Stimulated activated CD4-positive, alpha-beta T cell treated with anti-CD3 and anti-CD28 coated beads, Interleukin-4, amount 100 ng/mL, for 24 hours (primary cell): ENCODE results near the gene TTC6.

Experiments
- DNase-seq: peaks from one replicate; pipeline ENCODE4 v3.0.0-alpha.2; 2020

TTC6 gene

GRCh38 chr14:37598747-37599506 lies 3.5 kb downstream of the TTC6 start:
- DNase-seq = no peak

- DNase-seq = no peak
These were observed 4.3 kb downstream of the TTC6 start for GRCh38 chr14:37599507-37600368.

GRCh38 chr14:37600880-37601741 lies 5.7 kb downstream of the TTC6 start:
- DNase-seq = no peak

GRCh38 chr14:37601865-37602264 lies 6.4 kb downstream of the TTC6 start:
- no peak for DNase-seq

- DNase-seq = no peak
These were observed 7.4 kb downstream of the TTC6 start for GRCh38 chr14:37602605-37603453.

DNA sequence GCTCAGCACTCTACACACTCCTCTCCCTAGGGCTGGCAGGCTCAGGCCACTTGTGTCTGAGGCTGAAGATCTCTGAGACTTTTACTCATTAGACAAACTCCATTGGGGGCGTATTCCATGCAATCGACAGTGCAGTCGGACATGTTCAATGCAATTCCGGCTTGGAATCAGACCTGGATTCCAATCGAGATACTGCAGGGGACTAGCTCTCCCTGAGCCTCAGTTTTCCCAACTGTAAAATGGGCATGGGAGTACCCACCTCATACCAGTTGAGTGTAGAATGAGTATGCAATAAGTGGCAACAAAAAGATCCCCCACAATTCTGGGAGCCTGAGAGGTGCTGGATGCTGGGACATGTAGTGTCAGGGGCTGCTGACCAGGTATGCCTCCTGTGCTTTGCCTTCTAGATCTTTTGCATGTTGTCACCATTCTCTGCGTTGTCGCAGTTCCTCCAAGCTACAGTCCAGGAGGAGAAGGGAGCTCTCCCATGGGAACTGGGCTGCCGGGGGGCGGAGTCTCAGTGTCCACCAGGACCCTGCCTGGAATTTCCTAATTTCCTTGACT lies 8.3 kb downstream of the TTC6 start:
- no peak for DNase-seq

DNA sequence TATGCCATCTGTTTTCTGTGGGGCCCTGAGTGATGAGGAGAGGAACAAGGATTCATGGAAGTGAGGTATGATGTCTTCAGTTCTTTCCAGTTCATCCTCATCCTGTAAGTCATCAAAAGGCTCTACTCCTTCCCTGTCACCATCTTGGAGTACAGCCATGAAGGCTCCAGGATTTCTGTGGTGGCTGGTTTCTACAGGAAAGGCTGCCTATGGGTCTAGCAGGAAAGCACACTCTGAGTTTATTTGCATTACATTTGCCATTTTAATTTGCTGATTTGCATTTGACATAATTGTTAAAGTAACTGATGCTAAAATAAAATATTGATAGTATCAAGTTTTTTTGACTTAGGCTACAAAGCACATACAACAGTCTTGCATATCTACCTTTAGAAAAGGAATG lies 11.2 kb downstream of the TTC6 start:
- DNase-seq = no peak

DNA sequence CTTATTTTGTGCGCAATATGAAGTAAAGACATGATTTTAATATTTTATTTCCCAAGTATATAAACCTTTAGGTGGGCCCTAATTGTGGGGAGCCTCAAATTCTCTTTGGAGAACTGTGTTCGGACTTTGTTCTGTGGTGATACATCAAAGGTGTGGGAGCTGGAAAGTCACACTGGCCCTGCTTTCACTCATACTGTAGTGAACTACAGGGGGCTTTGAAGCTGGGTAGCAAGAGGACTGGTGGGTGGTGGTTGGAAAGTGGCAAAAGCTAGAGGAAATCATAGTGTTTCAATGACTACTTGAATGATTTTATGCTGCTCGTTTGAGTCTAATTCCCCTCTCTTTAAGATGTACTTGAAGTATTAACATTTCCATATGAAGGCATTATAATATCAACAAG lies 13.2 kb downstream of the TTC6 start:
- DNase-seq = no peak

DNA sequence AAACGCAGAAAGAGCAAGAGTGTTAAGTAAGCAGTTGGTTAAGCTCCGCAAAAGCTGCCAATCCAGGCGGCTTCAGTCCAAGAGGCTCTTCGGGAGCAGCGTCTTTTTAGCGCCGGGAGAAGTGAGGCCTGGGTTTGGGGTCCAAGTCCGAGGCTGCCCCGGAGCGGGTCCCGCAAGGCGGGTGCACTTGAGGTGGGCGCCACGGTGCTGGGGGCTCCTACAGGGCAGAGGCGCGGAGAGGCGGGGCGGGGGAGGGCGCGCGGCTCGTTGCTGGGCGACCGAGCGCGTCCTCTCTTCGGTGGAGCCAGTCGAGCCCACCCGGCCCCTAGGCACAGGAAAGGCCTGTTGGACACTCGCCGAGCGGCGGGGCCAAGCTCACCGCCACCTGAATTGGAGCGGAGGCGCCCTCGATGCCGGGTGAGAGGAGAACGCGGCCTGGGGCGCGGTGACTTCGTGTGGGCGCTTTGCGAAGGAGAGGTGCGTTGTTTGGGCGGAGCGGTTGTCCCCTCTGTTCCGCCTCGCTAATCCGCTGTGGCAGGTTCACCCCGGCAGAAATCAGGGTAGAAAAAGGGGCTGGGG lies 15.6 kb downstream of the TTC6 start:
- no peak for DNase-seq

- DNase-seq = no peak
These were observed 20.3 kb downstream of the TTC6 start for GRCh38 chr14:37615582-37616289.

DNA sequence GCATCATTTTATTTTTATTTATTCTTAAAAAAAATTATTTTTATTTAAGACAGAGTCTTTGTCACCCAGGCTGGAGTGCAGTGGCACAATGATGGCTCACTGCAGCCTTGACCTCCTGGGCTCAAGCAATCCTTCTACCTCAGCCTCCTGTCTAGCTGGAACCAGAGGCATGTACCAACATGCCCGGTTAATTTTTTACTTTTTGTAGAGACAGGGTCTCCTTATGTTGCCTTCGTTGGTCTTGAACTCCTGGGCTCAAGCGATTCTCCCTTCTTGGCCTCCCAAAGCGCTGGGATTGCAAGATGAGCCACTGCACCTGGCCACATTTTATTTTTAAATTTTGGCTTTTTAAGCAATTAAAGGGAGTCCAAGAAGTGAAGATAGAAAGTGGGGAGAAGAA lies 21.4 kb downstream of the TTC6 start:
- no peak for DNase-seq

DNA sequence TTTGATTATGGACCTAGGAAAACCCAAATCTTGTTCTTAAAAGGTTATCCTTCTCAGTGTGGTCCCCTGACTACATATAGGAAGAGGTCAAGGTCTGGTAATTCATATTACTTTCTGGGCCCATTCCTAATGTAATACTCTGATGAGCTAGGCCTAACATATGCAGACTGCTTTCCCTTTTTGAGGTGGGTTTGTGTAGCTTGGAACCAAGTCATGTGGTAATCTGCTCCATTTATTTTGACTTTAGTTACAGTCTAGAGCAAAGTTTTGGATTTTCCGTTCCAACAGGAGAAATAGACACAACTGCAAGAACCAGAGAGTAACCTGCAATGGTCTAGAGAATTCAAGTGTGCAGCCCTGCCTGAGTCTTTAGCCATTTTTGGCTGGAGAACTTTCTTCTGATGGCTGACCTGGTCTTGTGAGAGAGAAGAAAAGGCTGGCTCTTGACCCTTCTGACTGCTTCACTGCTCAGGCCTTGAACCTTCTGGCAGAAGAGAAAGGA lies 22.5 kb downstream of the TTC6 start:
- DNase-seq = no peak

DNA sequence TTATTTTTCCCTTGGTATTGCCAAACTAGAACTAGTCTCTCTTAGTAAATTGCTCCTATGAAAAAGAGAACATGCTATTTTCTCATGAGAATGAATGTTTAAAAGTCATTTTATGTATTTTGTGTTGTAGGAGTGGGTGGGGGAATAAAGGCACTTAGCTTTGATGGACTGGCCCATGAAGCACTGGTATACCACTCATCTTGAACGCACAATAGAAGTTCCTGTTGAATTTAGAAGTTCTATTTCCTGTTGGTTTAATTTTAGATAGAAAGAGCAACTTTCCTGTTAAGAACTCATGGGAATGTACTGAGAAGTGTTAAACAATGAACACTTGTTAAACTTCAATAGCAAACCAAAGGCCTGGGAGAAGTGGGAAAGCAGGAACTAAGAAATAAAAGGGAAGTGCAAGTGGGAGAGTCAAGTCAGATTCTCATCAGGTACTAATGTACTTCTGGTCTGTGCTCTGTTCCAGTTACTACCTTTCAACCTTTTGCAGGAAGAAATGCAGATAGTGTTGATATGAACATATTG lies 23.1 kb downstream of the TTC6 start:
- DNase-seq = no peak

DNA sequence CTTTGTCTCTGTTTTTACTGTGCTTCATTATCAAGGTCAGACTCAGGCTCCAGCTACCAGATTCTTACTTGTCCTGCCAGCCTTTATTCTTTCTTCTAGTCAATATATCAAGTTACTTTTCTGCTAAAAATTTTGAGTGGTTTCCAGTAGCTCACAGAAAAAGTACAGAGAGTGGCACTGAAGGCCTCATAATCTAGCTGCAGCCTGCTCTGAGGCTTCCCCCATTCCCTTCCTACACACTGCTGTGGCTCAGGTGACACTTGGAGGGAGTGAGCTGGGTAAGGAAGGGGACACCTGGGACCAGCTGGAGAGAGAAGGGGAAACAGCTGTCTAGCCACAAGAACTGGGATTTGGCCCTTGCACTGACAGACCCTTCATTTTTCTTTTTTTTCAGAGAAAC lies 25.4 kb downstream of the TTC6 start:
- no peak for DNase-seq

- no peak for DNase-seq
These were observed 26.9 kb downstream of the TTC6 start for GRCh38 chr14:37622231-37622923.

- no peak for DNase-seq
These were observed 28.1 kb downstream of the TTC6 start for GRCh38 chr14:37623426-37623951.

- no peak for DNase-seq
These were observed 28.5 kb downstream of the TTC6 start for GRCh38 chr14:37623971-37624370.

GRCh38 chr14:37625597-37626595 lies 30.5 kb downstream of the TTC6 start:
- no peak for DNase-seq
